ENCODE results near the gene IFITM2.

GRCh38 chr11:313304-313786 lies 5.7 kb downstream of the IFITM2 start:
- TF ChIP-seq EZH2 (IDR thresholded peaks at IDR 0.05; ENCODE audit: low read length), result no peak
- no peak for TF ChIP-seq CTCF (optimal IDR thresholded peaks at IDR 0.05 in 1 of 3, IDR thresholded peaks at IDR 0.05 in 1 of 3, conservative IDR thresholded peaks at IDR 0.05 in 1 of 3; ENCODE audit: extremely low read depth in 1 of 3, insufficient read depth in 2 of 3, low read length in 3 of 3)
